ENCODE results near the gene CTRL.

The CTRL gene

DNA sequence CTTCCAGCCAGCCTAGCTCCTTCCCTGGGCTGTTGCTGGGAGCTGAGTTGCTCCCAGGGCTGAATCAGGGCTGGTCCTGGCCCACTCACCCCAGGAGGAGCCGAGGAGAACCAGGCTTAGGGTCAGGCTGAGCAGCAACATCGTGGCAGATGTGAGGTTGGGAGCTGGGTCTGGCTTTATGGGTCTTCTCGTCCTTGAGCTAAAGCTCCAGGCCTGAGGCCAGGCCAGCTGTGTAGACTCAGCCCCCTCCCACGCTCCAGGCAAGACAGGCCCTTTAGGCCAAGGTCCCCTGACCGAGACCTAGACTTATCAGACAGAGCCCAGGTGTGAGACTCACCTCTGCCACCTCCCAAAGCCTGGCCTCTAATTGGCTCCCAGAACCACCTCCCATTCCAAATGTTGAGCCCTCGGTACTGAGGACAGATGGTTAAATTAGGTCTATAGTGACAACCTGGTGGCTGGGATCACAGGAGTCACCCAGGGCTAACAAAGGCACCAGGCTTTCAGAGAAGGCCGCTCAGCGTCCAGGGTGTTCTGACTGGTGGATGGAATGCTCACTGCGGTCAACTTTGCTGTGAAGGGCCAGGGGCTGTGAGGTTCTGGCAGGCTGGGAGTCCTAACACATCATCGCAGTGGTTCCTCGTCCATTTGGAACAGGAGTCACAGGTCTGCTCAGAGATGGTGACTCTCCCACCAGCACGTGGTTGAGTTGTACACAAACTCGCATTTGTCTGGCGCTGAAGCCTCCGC lies at the start of gene CTRL:
Gene CTRL (minus strand): TSS at position 151 of the 750 bp plus-strand sequence. CDS start 10 bp downstream, at position 141.
- CTCF ChIA-PET = interaction anchor here (0.5 to 1.5 kb wide), 5 partner anchors 10 to 445 kb away, joined by 3 to 7 read pairs (median 3); no protein-coding TSS in a partner anchor
- no peaks in the 10 kb centered on the region for H3K4me1 ChIP-seq (ENCODE audit: control insufficient read depth, insufficient read depth, low read length)
- H3K27ac ChIP-seq (ENCODE audit: extremely low read depth, low read depth, low read length) = no peak within 1 kb of the TSS
- POLR2A ChIA-PET = interaction anchor here (0.6 to 0.9 kb wide), 2 partner anchors 50 to 125 kb away, joined by 3 read pairs; partner anchors contain the start of genes RANBP10 and TSNAXIP1
- H3K4me3 ChIP-seq (ENCODE audit: low read depth, low read length) = no peak within 1 kb of the TSS
- no peak for TF ChIP-seq ZBTB17 (tag by site-specific recombination; IDR thresholded peaks at IDR 0.05)
- TF ChIP-seq, protein P1, sequence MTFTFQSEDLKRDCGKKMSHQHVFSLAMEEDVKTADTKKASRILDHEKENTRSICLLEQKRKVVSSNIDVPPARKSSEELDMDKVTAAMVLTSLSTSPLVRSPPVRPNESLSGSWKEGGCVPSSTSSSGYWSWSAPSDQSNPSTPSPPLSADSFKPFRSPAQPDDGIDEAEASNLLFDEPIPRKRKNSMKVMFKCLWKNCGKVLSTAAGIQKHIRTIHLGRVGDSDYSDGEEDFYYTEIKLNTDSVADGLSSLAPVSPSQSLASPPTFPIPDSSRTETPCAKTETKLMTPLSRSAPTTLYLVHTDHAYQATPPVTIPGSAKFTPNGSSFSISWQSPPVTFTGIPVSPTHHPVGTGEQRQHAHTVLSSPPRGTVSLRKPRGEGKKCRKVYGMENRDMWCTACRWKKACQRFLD (tag by site-specific recombination; IDR thresholded peaks at IDR 0.05) = no peak
- TF ChIP-seq ZNF670 (tag by site-specific recombination; IDR thresholded peaks at IDR 0.05; ENCODE audit: low read depth) = no peak
- TF ChIP-seq, protein P2, sequence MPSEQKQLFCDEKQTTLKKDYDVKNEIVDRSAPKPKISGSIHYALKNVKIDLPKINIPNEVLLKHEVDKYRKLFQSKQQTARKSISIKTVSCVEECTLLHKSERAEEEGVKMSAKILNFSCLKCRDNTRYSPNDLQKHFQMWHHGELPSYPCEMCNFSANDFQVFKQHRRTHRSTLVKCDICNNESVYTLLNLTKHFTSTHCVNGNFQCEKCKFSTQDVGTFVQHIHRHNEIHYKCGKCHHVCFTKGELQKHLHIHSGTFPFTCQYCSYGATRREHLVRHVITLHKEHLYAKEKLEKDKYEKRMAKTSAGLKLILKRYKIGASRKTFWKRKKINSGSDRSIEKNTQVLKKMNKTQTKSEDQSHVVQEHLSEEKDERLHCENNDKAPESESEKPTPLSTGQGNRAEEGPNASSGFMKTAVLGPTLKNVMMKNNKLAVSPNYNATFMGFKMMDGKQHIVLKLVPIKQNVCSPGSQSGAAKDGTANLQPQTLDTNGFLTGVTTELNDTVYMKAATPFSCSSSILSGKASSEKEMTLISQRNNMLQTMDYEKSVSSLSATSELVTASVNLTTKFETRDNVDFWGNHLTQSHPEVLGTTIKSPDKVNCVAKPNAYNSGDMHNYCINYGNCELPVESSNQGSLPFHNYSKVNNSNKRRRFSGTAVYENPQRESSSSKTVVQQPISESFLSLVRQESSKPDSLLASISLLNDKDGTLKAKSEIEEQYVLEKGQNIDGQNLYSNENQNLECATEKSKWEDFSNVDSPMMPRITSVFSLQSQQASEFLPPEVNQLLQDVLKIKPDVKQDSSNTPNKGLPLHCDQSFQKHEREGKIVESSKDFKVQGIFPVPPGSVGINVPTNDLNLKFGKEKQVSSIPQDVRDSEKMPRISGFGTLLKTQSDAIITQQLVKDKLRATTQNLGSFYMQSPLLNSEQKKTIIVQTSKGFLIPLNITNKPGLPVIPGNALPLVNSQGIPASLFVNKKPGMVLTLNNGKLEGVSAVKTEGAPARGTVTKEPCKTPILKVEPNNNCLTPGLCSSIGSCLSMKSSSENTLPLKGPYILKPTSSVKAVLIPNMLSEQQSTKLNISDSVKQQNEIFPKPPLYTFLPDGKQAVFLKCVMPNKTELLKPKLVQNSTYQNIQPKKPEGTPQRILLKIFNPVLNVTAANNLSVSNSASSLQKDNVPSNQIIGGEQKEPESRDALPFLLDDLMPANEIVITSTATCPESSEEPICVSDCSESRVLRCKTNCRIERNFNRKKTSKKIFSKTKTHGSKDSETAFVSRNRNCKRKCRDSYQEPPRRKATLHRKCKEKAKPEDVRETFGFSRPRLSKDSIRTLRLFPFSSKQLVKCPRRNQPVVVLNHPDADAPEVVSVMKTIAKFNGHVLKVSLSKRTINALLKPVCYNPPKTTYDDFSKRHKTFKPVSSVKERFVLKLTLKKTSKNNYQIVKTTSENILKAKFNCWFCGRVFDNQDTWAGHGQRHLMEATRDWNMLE (tag by site-specific recombination; conservative IDR thresholded peaks at IDR 0.05; ENCODE audit: low read depth) = no peak
- no peak for TF ChIP-seq ZNF544 (tag by site-specific recombination; IDR thresholded peaks at IDR 0.05)
- no peak for TF ChIP-seq TCF7L2 (IDR thresholded peaks at IDR 0.05; ENCODE audit: borderline replicate concordance, low read depth, low read length)
- TF ChIP-seq WT1 (tag by site-specific recombination; IDR thresholded peaks at IDR 0.05) = no peak
- TF ChIP-seq ZNF155 (tag by site-specific recombination; IDR thresholded peaks at IDR 0.05) = no peak
- TF ChIP-seq GLI2 (tag by site-specific recombination; IDR thresholded peaks at IDR 0.05; ENCODE audit: borderline replicate concordance, low read depth) = no peak
- no peak for TF ChIP-seq ZNF423 (tag by site-specific recombination; IDR thresholded peaks at IDR 0.05)
- TF ChIP-seq ZNF157 (tag by site-specific recombination; IDR thresholded peaks at IDR 0.05) = no peak
- no peak for TF ChIP-seq ZNF658 (tag by site-specific recombination; IDR thresholded peaks at IDR 0.05)
- TF ChIP-seq, protein P3, sequence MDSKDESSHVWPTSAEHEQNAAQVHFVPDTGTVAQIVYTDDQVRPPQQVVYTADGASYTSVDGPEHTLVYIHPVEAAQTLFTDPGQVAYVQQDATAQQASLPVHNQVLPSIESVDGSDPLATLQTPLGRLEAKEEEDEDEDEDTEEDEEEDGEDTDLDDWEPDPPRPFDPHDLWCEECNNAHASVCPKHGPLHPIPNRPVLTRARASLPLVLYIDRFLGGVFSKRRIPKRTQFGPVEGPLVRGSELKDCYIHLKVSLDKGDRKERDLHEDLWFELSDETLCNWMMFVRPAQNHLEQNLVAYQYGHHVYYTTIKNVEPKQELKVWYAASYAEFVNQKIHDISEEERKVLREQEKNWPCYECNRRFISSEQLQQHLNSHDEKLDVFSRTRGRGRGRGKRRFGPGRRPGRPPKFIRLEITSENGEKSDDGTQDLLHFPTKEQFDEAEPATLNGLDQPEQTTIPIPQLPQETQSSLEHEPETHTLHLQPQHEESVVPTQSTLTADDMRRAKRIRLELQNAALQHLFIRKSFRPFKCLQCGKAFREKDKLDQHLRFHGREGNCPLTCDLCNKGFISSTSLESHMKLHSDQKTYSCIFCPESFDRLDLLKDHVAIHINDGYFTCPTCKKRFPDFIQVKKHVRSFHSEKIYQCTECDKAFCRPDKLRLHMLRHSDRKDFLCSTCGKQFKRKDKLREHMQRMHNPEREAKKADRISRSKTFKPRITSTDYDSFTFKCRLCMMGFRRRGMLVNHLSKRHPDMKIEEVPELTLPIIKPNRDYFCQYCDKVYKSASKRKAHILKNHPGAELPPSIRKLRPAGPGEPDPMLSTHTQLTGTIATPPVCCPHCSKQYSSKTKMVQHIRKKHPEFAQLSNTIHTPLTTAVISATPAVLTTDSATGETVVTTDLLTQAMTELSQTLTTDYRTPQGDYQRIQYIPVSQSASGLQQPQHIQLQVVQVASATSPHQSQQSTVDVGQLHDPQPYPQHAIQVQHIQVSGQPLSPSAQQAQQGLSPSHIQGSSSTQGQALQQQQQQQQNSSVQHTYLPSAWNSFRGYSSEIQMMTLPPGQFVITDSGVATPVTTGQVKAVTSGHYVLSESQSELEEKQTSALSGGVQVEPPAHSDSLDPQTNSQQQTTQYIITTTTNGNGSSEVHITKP (tag by site-specific recombination; IDR thresholded peaks at IDR 0.05) = no peak
- TF ChIP-seq, protein P4, sequence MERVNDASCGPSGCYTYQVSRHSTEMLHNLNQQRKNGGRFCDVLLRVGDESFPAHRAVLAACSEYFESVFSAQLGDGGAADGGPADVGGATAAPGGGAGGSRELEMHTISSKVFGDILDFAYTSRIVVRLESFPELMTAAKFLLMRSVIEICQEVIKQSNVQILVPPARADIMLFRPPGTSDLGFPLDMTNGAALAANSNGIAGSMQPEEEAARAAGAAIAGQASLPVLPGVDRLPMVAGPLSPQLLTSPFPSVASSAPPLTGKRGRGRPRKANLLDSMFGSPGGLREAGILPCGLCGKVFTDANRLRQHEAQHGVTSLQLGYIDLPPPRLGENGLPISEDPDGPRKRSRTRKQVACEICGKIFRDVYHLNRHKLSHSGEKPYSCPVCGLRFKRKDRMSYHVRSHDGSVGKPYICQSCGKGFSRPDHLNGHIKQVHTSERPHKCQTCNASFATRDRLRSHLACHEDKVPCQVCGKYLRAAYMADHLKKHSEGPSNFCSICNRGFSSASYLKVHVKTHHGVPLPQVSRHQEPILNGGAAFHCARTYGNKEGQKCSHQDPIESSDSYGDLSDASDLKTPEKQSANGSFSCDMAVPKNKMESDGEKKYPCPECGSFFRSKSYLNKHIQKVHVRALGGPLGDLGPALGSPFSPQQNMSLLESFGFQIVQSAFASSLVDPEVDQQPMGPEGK (tag by site-specific recombination; IDR thresholded peaks at IDR 0.05) = no peak
- no peak for TF ChIP-seq ZNF747 (tag by site-specific recombination; IDR thresholded peaks at IDR 0.05)
- TF ChIP-seq ZNF791 (tag by site-specific recombination; IDR thresholded peaks at IDR 0.05) = no peak
- H3K9me3 ChIP-seq (ENCODE audit: control insufficient read depth, insufficient read depth, low read depth, low read length) = no peaks in the 10 kb centered on the region
- peaks cover 0 to 47% of the 10 kb centered on the region in 2 experiments; a peak in 2 of 3 replicates for H3K36me3 ChIP-seq (ENCODE audit: control insufficient read depth in 2 of 2, insufficient read depth in 1 of 2, low read length in 2 of 2)

Measured in HEK293 (cell line).